HL-60 (cell line): ENCODE data around the gene KHDC4.

ENCODE experiments used
- POLR2AphosphoS5 ChIP-seq: IDR thresholded peaks from 2 replicates; pipeline ENCODE4 v1.6.1; 2012; ENCODE audit warnings: low read depth
- TF ChIP-seq, protein P1 (sequence below): IDR thresholded peaks from one replicate; pipeline ENCODE4 v1.5.1; 2011; ENCODE audit warnings: low read length, control low read depth, inconsistent platforms; ENCODE audit not compliant: insufficient read depth

DNA sequence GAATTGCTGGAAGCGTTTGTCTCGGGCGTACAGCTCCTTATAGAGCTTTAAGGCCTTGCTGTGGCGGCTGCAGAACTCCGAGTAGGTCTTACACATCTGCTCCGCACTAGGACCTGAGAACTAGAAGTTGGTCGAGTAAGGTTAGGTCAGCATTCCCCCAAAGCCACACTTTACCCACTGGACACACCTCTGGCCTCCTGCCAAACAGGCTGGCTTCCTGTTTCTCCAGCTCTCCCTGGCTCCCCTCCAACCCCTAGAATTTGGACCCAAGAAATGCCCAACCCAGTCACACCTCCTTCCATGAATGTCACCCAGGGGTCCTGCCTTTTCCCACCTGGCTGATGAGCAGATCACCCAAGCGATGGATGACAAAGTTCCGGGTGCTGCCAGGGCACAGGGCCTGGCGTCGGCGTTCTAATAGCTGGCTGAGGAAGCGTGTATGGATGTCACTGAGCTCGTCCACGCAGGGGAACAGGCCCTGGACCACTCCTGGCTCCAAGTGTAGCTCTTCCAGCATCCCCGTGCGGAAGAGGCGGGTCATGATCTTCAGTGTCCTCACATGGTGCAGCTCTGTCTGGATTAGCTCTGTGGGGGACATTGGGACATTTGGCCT, 28.5 kb upstream of the KHDC4 start:
- TF ChIP-seq, protein P1, sequence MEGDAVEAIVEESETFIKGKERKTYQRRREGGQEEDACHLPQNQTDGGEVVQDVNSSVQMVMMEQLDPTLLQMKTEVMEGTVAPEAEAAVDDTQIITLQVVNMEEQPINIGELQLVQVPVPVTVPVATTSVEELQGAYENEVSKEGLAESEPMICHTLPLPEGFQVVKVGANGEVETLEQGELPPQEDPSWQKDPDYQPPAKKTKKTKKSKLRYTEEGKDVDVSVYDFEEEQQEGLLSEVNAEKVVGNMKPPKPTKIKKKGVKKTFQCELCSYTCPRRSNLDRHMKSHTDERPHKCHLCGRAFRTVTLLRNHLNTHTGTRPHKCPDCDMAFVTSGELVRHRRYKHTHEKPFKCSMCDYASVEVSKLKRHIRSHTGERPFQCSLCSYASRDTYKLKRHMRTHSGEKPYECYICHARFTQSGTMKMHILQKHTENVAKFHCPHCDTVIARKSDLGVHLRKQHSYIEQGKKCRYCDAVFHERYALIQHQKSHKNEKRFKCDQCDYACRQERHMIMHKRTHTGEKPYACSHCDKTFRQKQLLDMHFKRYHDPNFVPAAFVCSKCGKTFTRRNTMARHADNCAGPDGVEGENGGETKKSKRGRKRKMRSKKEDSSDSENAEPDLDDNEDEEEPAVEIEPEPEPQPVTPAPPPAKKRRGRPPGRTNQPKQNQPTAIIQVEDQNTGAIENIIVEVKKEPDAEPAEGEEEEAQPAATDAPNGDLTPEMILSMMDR, result no peak
- TF ChIP-seq POLR2AphosphoS5, result no peak; the same call in 1 of the 2 replicates
